GM21737 (cell line): Measurements from ENCODE around the gene OR8B8.
"Not testable (repeated sequence)": the region's sequence is repeated elsewhere in the genome, so short reads cannot be mapped to it uniquely, and the experiment has no call there.

Experiments used
- ATAC-seq: cut with Tn5 transposase; IDR thresholded peaks from one replicate; pipeline ENCODE4 v1.9.1; 2021; ENCODE audit warnings: mild to moderate bottlenecking, moderate library complexity; ENCODE audit not compliant: unreplicated experiment

The OR8B8 gene, protein sequence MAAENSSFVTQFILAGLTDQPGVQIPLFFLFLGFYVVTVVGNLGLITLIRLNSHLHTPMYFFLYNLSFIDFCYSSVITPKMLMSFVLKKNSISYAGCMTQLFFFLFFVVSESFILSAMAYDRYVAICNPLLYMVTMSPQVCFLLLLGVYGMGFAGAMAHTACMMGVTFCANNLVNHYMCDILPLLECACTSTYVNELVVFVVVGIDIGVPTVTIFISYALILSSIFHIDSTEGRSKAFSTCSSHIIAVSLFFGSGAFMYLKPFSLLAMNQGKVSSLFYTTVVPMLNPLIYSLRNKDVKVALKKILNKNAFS

GRCh38 chr11:124445646-124446150 is at the start of gene OR8B8:
Gene OR8B8, minus strand, starts transcription at chr11:124445696. Its CDS starts 4,611 bp downstream, at chr11:124441085.
- no peak for ATAC-seq

- ATAC-seq = no peak
Measured at GRCh38 chr11:124493016-124493655, 47.6 kb upstream of the OR8B8 start.

GRCh38 chr11:124483422-124483821 is 37.9 kb upstream of the OR8B8 start:
- no peak for ATAC-seq

- no peak for ATAC-seq
Measured at GRCh38 chr11:124482362-124483147, 37.1 kb upstream of the OR8B8 start.

DNA sequence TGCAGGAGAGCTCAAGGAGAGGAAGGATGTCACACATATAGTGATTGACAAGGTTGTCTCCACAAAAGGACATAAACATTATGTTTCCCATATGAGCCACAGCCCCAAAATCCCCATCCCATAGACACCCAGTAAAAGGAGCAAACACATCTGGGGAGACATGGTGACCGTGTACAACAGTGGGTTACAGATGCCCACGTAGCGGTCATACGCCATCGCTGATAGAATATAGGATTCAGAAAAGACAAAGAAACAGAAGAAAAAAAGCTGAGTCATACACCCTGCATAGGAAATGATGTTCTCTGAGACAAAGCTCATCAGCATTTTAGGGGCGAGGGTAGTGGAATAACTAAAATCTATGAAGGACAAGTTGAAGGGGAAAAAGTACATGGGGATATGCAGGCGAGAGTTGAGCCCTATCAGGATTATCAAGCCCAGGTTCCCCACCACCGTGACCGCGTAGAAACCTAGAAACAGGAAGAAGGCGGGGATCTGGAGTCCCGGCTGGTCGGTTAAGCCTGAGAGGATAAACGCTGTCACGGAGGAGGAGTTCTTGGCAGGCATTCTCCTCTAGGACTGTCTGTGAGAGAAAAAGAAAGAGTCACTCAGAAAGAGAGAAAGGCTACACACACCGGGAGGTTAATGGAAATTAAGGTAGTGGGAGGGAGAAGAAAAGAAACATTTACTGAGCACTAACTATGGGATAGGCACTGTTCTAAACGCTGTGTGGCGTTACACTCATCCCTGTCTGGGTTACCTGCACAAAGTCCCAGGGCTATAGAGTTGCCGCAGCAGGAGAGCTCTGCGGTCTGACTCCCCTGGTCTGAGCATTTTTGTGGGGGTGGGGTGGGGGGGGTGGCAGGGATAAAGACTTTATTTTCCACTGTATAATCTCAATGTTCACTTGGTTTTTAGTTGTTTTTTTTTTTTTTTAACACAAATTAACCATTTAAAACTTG is 36.1 kb upstream of the OR8B8 start:
- no peak for ATAC-seq

GRCh38 chr11:124479561-124479960 is 34.1 kb upstream of the OR8B8 start:
- ATAC-seq = no peak

DNA sequence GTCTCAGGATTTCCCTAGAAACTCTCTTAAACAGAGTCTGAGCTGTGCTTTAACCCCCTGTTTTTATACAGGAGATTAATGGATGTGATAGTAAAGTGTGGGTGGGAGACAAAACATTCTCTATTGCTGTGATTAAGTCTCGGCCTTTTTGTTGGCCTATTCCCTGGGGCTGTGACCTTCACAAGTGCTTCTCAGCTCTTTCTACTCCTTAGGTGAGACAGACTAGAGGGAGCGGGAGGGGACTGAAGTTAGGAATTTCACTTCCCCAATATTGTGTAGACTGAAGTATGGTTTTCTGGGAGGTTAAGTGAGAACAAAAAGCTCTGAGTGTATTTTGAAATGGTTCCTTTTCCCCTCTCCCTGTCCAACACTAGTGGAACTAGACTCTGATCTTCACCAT is 29.8 kb upstream of the OR8B8 start:
- ATAC-seq = no peak

DNA sequence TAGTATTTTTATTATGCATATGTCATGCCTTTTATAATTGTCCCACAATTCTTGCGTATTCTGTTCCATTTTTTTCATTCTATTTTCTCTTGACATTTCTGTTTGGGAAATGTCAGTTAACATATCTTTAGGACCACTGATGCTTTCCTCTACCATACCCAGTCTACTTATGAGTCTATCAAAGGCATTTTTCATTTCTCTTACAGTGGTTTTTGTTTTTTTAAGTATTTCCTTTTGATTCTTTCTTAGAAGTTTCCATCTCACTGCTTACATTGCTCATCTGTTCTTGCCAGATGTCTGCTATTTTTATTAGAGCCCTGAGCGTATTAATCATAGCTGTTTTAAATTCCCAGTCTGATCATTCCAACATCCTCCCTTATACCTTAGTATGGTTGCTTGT is 29.3 kb upstream of the OR8B8 start:
- ATAC-seq = no peak

DNA sequence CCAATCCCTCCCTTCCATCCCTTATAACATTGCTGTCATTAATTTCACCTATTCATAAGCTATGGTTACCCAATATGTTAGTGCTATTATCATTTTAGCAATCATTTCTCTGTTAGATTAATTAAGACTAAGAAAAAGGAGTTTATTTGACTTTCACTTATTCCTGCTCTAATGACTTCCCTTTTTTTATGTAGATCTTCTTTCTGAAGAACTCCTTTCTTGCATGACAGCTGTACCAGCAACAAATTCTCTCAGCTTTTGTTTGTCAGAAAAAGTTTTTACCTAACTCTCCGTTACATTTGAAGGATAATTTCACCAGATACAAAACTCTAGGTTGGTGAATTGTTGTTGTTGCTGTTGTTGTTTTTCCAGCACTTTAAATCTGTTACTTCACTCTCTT is 28.6 kb upstream of the OR8B8 start:
- ATAC-seq = no peak

DNA sequence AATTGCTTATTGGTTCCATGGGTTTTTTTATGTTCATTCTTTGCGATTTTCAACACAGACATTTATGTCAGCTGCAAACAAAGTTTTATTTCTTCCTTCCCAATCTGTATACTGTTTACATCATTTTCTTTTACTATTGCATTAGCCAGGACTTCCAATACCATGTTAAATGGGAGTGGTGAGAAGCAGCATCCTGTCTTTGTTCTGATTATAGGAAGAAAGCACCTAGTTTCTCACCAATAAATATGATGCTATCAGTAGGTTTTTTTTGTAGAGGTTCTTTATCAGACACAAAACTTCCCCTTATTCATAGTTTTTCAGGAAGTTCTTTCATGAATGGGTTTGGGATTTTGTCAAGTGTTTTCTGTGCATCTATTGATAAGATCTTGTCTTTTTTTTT is 28.0 kb upstream of the OR8B8 start:
- ATAC-seq = no peak

DNA sequence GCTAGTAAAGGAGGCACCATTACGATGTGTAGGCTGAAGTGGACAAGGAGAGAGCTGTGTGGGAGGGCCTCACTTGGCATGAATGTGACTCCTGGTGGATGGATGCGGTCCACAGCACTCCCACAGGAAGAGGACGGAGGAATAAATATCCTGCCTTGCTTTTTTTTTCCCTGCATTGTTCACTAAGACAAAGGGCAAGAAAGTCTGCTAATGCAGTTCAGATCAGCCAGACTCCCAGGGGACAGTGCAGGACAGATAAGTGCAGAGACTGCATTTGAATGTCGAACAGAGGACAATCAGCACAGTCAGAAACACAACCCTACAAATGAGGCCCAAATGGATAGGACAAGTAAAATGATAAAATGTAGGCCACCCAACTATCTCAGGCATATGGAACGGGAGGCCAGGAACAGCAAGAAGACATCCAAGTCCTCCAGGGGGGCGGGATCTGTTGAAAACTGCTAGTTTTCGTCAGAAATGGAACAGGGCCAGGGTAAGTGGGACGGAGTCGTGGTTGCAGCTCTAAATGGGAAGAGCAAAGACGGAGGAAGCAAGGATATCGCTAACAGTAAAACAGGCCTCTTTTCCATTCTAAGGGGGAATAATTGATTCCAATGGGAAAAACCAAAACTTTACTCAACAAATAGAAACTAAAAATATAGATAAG is 25.2 kb upstream of the OR8B8 start:
- ATAC-seq = no peak

GRCh38 chr11:124467381-124467927 is 22.0 kb upstream of the OR8B8 start:
- ATAC-seq = no peak

DNA sequence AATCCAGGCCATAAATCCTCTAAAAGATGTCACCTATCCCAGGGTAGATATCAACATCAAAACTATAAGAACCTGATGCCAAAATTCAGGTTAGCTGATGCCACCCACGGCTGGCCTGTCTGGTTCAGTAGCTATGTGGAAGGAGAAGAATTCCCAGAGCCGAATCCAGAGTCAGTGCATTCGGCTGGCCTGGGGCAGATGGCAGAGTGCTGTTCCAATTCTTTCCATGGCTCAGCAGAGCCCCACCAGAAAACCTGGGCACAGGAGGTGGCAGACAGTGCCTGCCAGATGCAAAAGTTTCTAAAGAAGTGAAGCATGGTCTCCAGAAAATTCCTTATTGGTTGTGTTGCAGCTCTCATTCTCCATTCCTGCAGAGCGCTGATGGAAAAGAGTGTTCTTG is 19.9 kb upstream of the OR8B8 start:
- no peak for ATAC-seq

DNA sequence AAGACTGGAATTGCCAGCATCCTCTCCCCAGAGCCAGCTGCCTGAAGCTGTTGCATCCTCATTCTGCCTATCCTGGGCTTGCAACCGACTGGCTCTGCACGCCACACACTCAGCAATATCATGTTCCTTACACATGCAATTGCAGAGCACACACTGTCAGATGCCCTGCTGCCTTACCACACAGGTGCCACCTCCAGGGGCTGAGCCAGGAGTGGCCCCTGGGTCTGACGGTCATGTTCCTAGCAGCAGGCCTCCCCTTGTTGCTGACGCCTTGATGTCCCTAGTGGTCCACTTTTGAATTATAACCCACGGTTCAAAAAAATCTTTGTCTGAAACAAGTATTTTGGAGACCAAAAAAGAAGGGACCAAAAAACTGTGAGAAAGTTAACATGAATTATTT is 18.5 kb upstream of the OR8B8 start:
- no peak for ATAC-seq

GRCh38 chr11:124463324-124463723 is 17.8 kb upstream of the OR8B8 start:
- ATAC-seq = no peak

- no peak for ATAC-seq
Measured at GRCh38 chr11:124460459-124460858, 15.0 kb upstream of the OR8B8 start.

DNA sequence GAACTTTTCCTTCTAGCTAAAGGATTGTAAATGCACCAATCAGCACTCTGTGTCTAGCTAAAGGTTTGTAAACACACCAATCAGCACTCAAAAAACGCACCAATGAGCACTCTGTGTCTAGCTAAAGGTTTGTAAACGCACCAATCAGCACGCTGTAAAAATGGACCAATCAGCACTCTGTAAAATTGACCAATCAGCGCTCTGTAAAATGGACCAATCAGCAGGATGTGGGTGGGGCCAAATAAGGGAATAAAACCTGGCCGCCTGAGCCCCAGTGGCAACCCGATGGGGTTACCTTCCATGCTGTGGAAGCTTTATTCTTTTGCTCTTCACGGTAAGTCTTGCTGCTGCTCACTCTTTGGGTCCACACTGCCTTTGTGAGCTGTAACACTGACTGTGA is 13.9 kb upstream of the OR8B8 start:
- not testable (repeated sequence) for ATAC-seq

DNA sequence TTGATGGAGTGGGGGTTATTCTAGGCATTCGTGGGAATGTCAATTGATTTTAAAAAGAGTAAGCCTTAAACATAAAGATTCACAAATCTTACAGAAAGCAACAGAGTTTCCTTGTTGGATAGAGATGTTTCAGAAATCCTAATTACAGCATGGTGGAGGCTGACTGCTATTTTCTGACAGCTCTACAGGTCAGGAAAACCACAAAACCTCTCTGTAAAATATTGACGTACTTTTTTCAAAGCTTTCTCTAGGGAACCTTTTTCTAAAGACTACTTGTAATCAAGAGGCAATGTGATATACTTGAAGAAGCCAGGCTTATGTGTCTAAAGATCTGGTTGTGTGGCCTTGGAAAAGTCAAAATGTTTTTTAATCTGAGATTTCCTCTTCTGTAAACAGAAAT is 9.1 kb upstream of the OR8B8 start:
- ATAC-seq = no peak

DNA sequence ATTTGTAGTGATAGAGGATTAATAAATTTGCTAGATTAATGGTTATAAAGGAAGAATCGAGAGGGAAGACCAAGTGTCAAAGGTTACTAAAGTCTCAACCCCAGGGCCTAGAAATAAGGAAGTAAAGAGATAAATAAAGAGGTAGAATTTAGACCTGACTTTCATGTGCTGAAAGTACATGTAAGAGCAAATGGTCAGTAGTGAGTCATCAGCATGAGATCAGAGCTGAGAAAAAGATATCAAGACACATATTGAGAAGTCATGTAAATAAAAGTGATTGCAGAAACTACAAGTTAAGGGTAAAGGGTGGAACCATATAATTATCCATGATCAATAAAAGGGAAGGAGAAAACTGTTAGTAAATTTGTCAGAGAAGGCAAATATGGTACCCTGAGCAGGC is 1.4 kb upstream of the OR8B8 start:
- ATAC-seq = no peak

- no peak for ATAC-seq
Measured at GRCh38 chr11:124442847-124443246, 2.6 kb downstream of the OR8B8 start.
